Endothelial cell of umbilical vein (primary cell): ENCODE results near the gene RP2. TPM values are rescaled to one million over a fixed set of nuclear protein-coding genes. Genes with fewer than 3 reads are reported as not detected.

Experiments
- BruUV-seq: library from RNA; stranded (reverse); fragments of 400-500 nt; replicated peaks from 2 replicates; lab custom pipeline; 2021; lab: Mats Ljungman, UMichigan
- CTCF ChIA-PET: fragments of 300-600, 350-600 bp; sonication (Branson Sonifier 250); formaldehyde crosslinking; loops from one replicate; lab custom pipeline; 2021; ENCODE audit warnings: antibody characterized with exemption, inconsistent platforms; lab: Charles Lee
- POLR2A ChIA-PET: fragments of 300-600, 350-600 bp; sonication (Branson Sonifier 250); formaldehyde crosslinking; loops from one replicate; lab custom pipeline; 2021; ENCODE audit warnings: antibody characterized with exemption, inconsistent platforms; lab: Charles Lee
- DNase-seq: peaks from one replicate; pipeline ENCODE4 v3.0.0-alpha.2; 2011; ENCODE audit warnings: low read depth, low spot score
- FAIRE-seq: peaks from 2 replicates; lab custom pipeline; 2011; peaks lifted over from hg19 to GRCh38; lab: Jason Lieb, UNC
- H2AFZ ChIP-seq: 2 replicates; pipeline ENCODE4 v1.6.0; 2012; ENCODE audit warnings: low read depth, low read length, control low read depth, inconsistent platforms
- H3K27ac ChIP-seq: 2 replicates; pipeline ENCODE4 v1.5.1; 2011; ENCODE audit warnings: low read depth, mild to moderate bottlenecking, control low read depth, low read length, moderate library complexity; ENCODE audit not compliant: insufficient read depth
- H3K27me3 ChIP-seq, 2 experiments: 2 replicates each; pipeline versions ENCODE4 v1.6.0 to v1.6.1; 2011; ENCODE audit warnings: low read length in 2 of 2, mixed read lengths in 1 of 2; ENCODE audit not compliant: control insufficient read depth in 2 of 2, insufficient read depth in 2 of 2
- H3K36me3 ChIP-seq, 2 experiments: 2 replicates in 1 of 2; 3 replicates in 1 of 2; pipeline ENCODE4 v1.5.1; 2011; ENCODE audit warnings: low read length in 2 of 2, mild to moderate bottlenecking in 1 of 2, moderate library complexity in 1 of 2; ENCODE audit not compliant: control insufficient read depth in 2 of 2, insufficient read depth in 2 of 2; ENCODE audit errors: extremely low read depth in 1 of 2
- H3K4me1 ChIP-seq: 3 replicates; pipeline ENCODE4 v1.5.1; 2011; ENCODE audit warnings: mild to moderate bottlenecking, low read length; ENCODE audit not compliant: control insufficient read depth, insufficient read depth; ENCODE audit errors: extremely low read depth
- H3K4me2 ChIP-seq: 2 replicates; pipeline ENCODE4 v1.6.1; 2011; ENCODE audit warnings: low read length, control low read depth, mixed read lengths; ENCODE audit not compliant: insufficient read depth
- H3K4me3 ChIP-seq, 3 experiments: fragments of 200-600 bp in 1 of 3; sonication (generic), shearing (Covaris generic) in 1 of 3; replicated peaks in 1 of 3; 2 replicates each; pipeline ENCODE4 v1.5.1; 2011 to 2016; ENCODE audit warnings: control low read depth in 3 of 3, low read length in 3 of 3, mild to moderate bottlenecking in 2 of 3, inconsistent platforms in 1 of 3, low read depth in 1 of 3, moderate library complexity in 1 of 3; ENCODE audit not compliant: insufficient read depth in 1 of 3
- H3K79me2 ChIP-seq: 2 replicates; pipeline ENCODE4 v1.6.0; 2012; ENCODE audit warnings: low read length, inconsistent platforms; ENCODE audit not compliant: control insufficient read depth, insufficient read depth
- H3K9ac ChIP-seq: replicated peaks from 2 replicates; pipeline ENCODE3; 2011; ENCODE audit warnings: low read length, control low read depth; ENCODE audit not compliant: insufficient read depth; ENCODE audit errors: extremely low read depth
- H3K9me1 ChIP-seq: replicated peaks from 3 replicates; pipeline ENCODE4 v1.6.0; 2011; ENCODE audit warnings: mild to moderate bottlenecking, low read length; ENCODE audit not compliant: control insufficient read depth, insufficient read depth; ENCODE audit errors: extremely low read depth
- H3K9me3 ChIP-seq: replicated peaks from 2 replicates; pipeline ENCODE4 v1.5.1; 2012; ENCODE audit warnings: low read length, inconsistent platforms; ENCODE audit not compliant: control insufficient read depth, insufficient read depth
- H4K20me1 ChIP-seq: replicated peaks from 2 replicates; pipeline ENCODE3; 2011; ENCODE audit warnings: mild to moderate bottlenecking, low read length; ENCODE audit not compliant: control insufficient read depth, insufficient read depth; ENCODE audit errors: extremely low read depth
- CTCF ChIP-seq, 2 donors: IDR thresholded peaks; 1 replicate in 1 of 2; 2 replicates in 1 of 2; pipeline ENCODE4 v1.5.1; 2011; ENCODE audit warnings: low read length in 2 of 2, mild to moderate bottlenecking in 2 of 2, moderate library complexity in 2 of 2, control low read depth in 1 of 2, inconsistent platforms in 1 of 2, low read depth in 1 of 2; ENCODE audit not compliant: insufficient read depth in 1 of 2; ENCODE audit errors: extremely low read depth in 1 of 2
- EZH2 ChIP-seq: IDR thresholded peaks from 2 replicates; pipeline ENCODE4 v1.6.1; 2012; ENCODE audit warnings: borderline replicate concordance, low read depth, mild to moderate bottlenecking, moderate library complexity, low read length, inconsistent platforms; ENCODE audit not compliant: severe bottlenecking
- FOS ChIP-seq: IDR thresholded peaks from 2 replicates; pipeline ENCODE4 v1.6.1; 2011; ENCODE audit warnings: mild to moderate bottlenecking, low read length, moderate library complexity, borderline replicate concordance; ENCODE audit not compliant: insufficient read depth
- JUN ChIP-seq: IDR thresholded peaks from 2 replicates; pipeline ENCODE4 v1.6.1; 2011; ENCODE audit warnings: borderline replicate concordance, low read depth; ENCODE audit not compliant: insufficient read length, insufficient read depth
- MYC ChIP-seq: IDR thresholded peaks from one replicate; pipeline ENCODE4 v1.6.1; 2011; ENCODE audit warnings: mild to moderate bottlenecking, low read depth, low read length
- POLR2A ChIP-seq: IDR thresholded peaks from 2 replicates; pipeline ENCODE4 v1.6.1; 2012; ENCODE audit warnings: low read depth, mild to moderate bottlenecking, control low read depth, low read length
- dilution Hi-C: fragments of 300-500 bp; cut with MboI; formaldehyde crosslinking; loops from one replicate; pipeline ENCODE4 v1.15.0; 2019; ENCODE audit warnings: low sequenced_read_pairs; ENCODE audit not compliant: extremely low pct_ligation_motif_present
- intact Hi-C: fragments of 100-400 bp; cut with micrococcal nuclease; formaldehyde crosslinking; loops from one replicate; pipeline ENCODE4 v1.10.0; 2022
- polyA plus RNA-seq, 4 experiments: library from polyadenylated mRNA; depleted of rRNA in 3 of 4; stranded (reverse) in 3 of 4; unstranded in 1 of 4; fragments of >200 nt; gene quantifications; 2 replicates each; pipeline versions ENCODE4 v1.2.1 to v1.2.3, GENCODE V29; 2011 to 2012; ENCODE audit warnings: missing spikeins in 1 of 4
- total RNA-seq: library from RNA; stranded (reverse); gene quantifications from 2 replicates; pipeline ENCODE4 v1.2.3, GENCODE V29; 2021

RP2 gene
- total and polyA plus RNA-seq, 2 donors (not counting 3 experiments of a cell fraction or from before 2014, with no cell fraction given): 7.4 to 20.5 TPM

GRCh38 chrX:46850771-46851170 lies 13.9 kb downstream of the RP2 start:
- Histone ChIP-seq H3K27ac (no peak overlapping the region), H3K4me3 (no peak overlapping the region), H4K20me1 (no peaks in the 10 kb centered on the region), H2AFZ (no peak overlapping the region), H3K79me2 (peaks cover 59% of the 10 kb centered on the region), H3K9me1 (no peaks in the 10 kb centered on the region), H3K27me3 (no peaks in the 10 kb centered on the region), H3K4me2 (no peak overlapping the region), H3K9ac (no peak overlapping the region), H3K9me3 (no peaks in the 10 kb centered on the region), H3K36me3 (peaks cover 0 to 6% of the 10 kb centered on the region in 2 experiments), H3K4me1 (peaks cover 3% of the 10 kb centered on the region)
- ChIA-PET POLR2A (no interaction called here), CTCF (no interaction called here)
- no peak for DNase-seq
- FAIRE-seq: no peak
- intact Hi-C loops (no loop called here), dilution Hi-C loops (no loop called here)
- no peak for TF ChIP-seq JUN
- TF ChIP-seq FOS: no peak
- TF ChIP-seq POLR2A: no peak
- no peak for TF ChIP-seq EZH2
- no TSS peak for BruUV-seq

GRCh38 chrX:46856483-46856882 lies 19.6 kb downstream of the RP2 start:
- H3K36me3 ChIP-seq: peaks cover 0 to 6% of the 10 kb centered on the region in 2 experiments
- peaks cover 9% of the 10 kb centered on the region for H3K4me1 ChIP-seq
- no peaks in the 10 kb centered on the region for H4K20me1 ChIP-seq
- peak overlapping the region; percentile 53 for H3K4me2 ChIP-seq
- CTCF ChIA-PET: interaction anchor here (1.4 to 1.5 kb wide), 2 partner anchors 9 to 174 kb away, joined by 3 read pairs; no protein-coding TSS in a partner anchor
- peaks cover 18% of the 10 kb centered on the region for H3K79me2 ChIP-seq
- no peak overlapping the region for H2AFZ ChIP-seq
- H3K27ac ChIP-seq: peak overlapping the region; percentile 35
- no peaks in the 10 kb centered on the region for H3K9me1 ChIP-seq
- DNase-seq: no peak
- no peak for TF ChIP-seq JUN
- TF ChIP-seq CTCF (IDR thresholded peaks at IDR 0.05; ENCODE audit: extremely low read depth in 1 of 2, insufficient read depth in 1 of 2, low read depth in 1 of 2, low read length in 2 of 2): no peak
- TF ChIP-seq POLR2A: no peak
- no peak for TF ChIP-seq MYC
- no TSS peak for BruUV-seq
- H3K9ac ChIP-seq: no peak overlapping the region
- H3K27me3 ChIP-seq: no peaks in the 10 kb centered on the region
- intact Hi-C loops: no loop called here
- dilution Hi-C loops: no loop called here
- H3K4me3 ChIP-seq: no peak overlapping the region
- H3K9me3 ChIP-seq: no peaks in the 10 kb centered on the region
- POLR2A ChIA-PET: no interaction called here
- FAIRE-seq: peak; percentile 77
